HepG2 (cell line): ENCODE data around the gene CAVIN3. TPM values are rescaled to one million over a fixed set of nuclear protein-coding genes. Genes with fewer than 3 reads are reported as not detected.

Experiments
- ATAC-seq: fragments of 200-7000 bp; cut with Tn5 transposase; 3 replicates; pipeline ENCODE4 v1.9.1; 2020; ENCODE audit warnings: mild to moderate bottlenecking, moderate library complexity
- BruUV-seq: library from RNA; stranded (reverse); fragments of 400-500 nt; replicated peaks from 2 replicates; lab custom pipeline; 2021; lab: Mats Ljungman, UMichigan
- CTCF ChIA-PET: fragments of 300-600 bp; formaldehyde crosslinking; extraction: SDS; loops from one replicate; lab custom pipeline; 2021; ENCODE audit warnings: low total read pairs, inconsistent platforms, low intra/inter-chr PET ratio; lab: Yijun Ruan, JAX
- POLR2A ChIA-PET: fragments of 350-600 bp; sonication (Branson Sonifier 250); formaldehyde crosslinking; loops from one replicate; lab custom pipeline; 2020; ENCODE audit warnings: antibody characterized with exemption, inconsistent platforms; lab: Yijun Ruan, JAX
- DNase-seq: peaks from one replicate; pipeline ENCODE4 v3.0.0-alpha.2; 2015; ENCODE audit warnings: low spot score
- FAIRE-seq: peaks from 3 replicates; lab custom pipeline; 2011; peaks lifted over from hg19 to GRCh38; lab: Jason Lieb, UNC
- H2AFZ ChIP-seq: one replicate; pipeline ENCODE4 v1.6.1; 2011; ENCODE audit warnings: low read length, inconsistent platforms
- H3K27ac ChIP-seq: fragments of 300-600 bp; 3 replicates; pipeline ENCODE4 v1.8.0; 2011; ENCODE audit warnings: mixed run types, mild to moderate bottlenecking, mixed read lengths, low read length, inconsistent platforms; ENCODE audit not compliant: insufficient read depth; ENCODE audit errors: extremely low read length
- H3K27me3 ChIP-seq, 2 experiments: fragments of 200-600 bp in 1 of 2; 2 replicates in 1 of 2; 3 replicates in 1 of 2; pipeline versions ENCODE4 v1.6.0 to v1.8.0; 2011; ENCODE audit warnings: low read length in 2 of 2, mild to moderate bottlenecking in 2 of 2, moderate library complexity in 2 of 2, inconsistent platforms in 1 of 2; ENCODE audit not compliant: insufficient read depth in 2 of 2, control insufficient read depth in 1 of 2
- H3K36me3 ChIP-seq, 2 experiments: fragments of 200-600 bp in 1 of 2; replicated peaks in 1 of 2; 2 replicates in 1 of 2; 3 replicates in 1 of 2; pipeline versions ENCODE4 v1.5.1 to v1.8.0; 2011; ENCODE audit warnings: low read length in 2 of 2, inconsistent platforms in 1 of 2; ENCODE audit not compliant: insufficient read depth in 2 of 2, control insufficient read depth in 1 of 2
- H3K4me1 ChIP-seq: 2 replicates; pipeline ENCODE4 v1.5.1; 2012; ENCODE audit warnings: low read length, inconsistent platforms; ENCODE audit not compliant: insufficient read depth
- H3K4me2 ChIP-seq: 2 replicates; pipeline ENCODE4 v1.6.0; 2011; ENCODE audit warnings: low read depth, low read length, inconsistent platforms
- H3K4me3 ChIP-seq, 3 experiments: fragments of 200-600 bp in 1 of 3; sonication (generic), shearing (Covaris generic) in 1 of 3; replicated peaks in 1 of 3; 2 replicates each; pipeline ENCODE4 v1.5.1; 2011 to 2016; ENCODE audit warnings: low read length in 3 of 3, inconsistent platforms in 2 of 3, low read depth in 2 of 3, mild to moderate bottlenecking in 2 of 3, control low read depth in 1 of 3, mixed read lengths in 1 of 3; ENCODE audit not compliant: insufficient read depth in 1 of 3
- H3K79me2 ChIP-seq: one replicate; pipeline ENCODE4 v1.6.1; 2011; ENCODE audit warnings: low read length, inconsistent platforms; ENCODE audit not compliant: insufficient read depth
- H3K9ac ChIP-seq: 2 replicates; pipeline ENCODE4 v1.6.0; 2011; ENCODE audit warnings: mild to moderate bottlenecking, low read depth, low read length, inconsistent platforms; ENCODE audit not compliant: insufficient read depth
- H3K9me3 ChIP-seq: 2 replicates; pipeline ENCODE4 v1.5.1; 2012; ENCODE audit warnings: mild to moderate bottlenecking, low read length
- H4K20me1 ChIP-seq: 2 replicates; pipeline ENCODE4 v1.6.0; 2011; ENCODE audit warnings: inconsistent platforms, mild to moderate bottlenecking, low read length, moderate library complexity; ENCODE audit not compliant: insufficient read depth
- HOXA7 ChIP-seq: sonication (generic); formaldehyde crosslinking; IDR thresholded peaks from 2 replicates; pipeline ENCODE4 v1.8.1; 2022; ENCODE audit warnings: mild to moderate bottlenecking, missing genetic modification reagents, moderate library complexity
- IKZF4 ChIP-seq: sonication (generic); formaldehyde crosslinking; IDR thresholded peaks from 2 replicates; pipeline ENCODE4 v1.5.1; 2020; ENCODE audit warnings: borderline replicate concordance, mild to moderate bottlenecking, low read depth, missing genetic modification reagents; ENCODE audit errors: not compliant biosample characterization
- PPARG ChIP-seq: conservative IDR thresholded peaks from 2 replicates; pipeline ENCODE4 v1.6.1; 2016; ENCODE audit warnings: missing biosample characterization, missing genetic modification reagents
- RFXANK ChIP-seq: IDR thresholded peaks from 2 replicates; pipeline ENCODE4 v1.6.1; 2016
- TFDP1 ChIP-seq: IDR thresholded peaks from 2 replicates; pipeline ENCODE4 v1.6.1; 2016; ENCODE audit warnings: missing compliant biosample characterization, missing genetic modification reagents, borderline replicate concordance
- ZBTB40 ChIP-seq, 2 experiments: fragments of 450-650 bp in 1 of 2; sonication (generic) in 1 of 2; formaldehyde crosslinking in 1 of 2; IDR thresholded peaks; 2 replicates each; pipeline versions ENCODE4 v1.6.1 to v1.8.0; 2016 to 2022; ENCODE audit warnings: antibody characterized with exemption in 1 of 2, mild to moderate bottlenecking in 1 of 2, missing genetic modification reagents in 1 of 2
- ZNF24 ChIP-seq: fragments of 450-650 bp; IDR thresholded peaks from 2 replicates; pipeline ENCODE4 v1.6.1; 2017; ENCODE audit warnings: antibody characterized with exemption, mild to moderate bottlenecking
- ZNF605 ChIP-seq: sonication (generic); formaldehyde crosslinking; IDR thresholded peaks from 2 replicates; pipeline ENCODE4 v1.8.0; 2022; ENCODE audit warnings: mild to moderate bottlenecking, missing genetic modification reagents
- WGBS: methylation state at CpG from one replicate; pipeline ENCODE4 v1.1.6; 2017; ENCODE audit warnings: low lambda C conversion rate; 5-methylcytosine and 5-hydroxymethylcytosine counted together
- in situ Hi-C: cut with HindIII; loops from 2 replicates; pipeline ENCODE4 v1.10.0; 2017; ENCODE audit warnings: low pct_unique_long_range_greater_than_20kb; ENCODE audit not compliant: extremely low pct_ligation_motif_present
- intact Hi-C: fragments of 100-400 bp; cut with micrococcal nuclease; formaldehyde crosslinking; loops from one replicate; pipeline ENCODE4 v1.10.0; 2022; ENCODE audit not compliant: unreplicated experiment
- polyA plus RNA-seq, 8 experiments: library from polyadenylated mRNA; depleted of rRNA in 3 of 8; stranded (reverse) in 7 of 8; unstranded in 1 of 8; fragments of >200 nt; fragmentation: Illumina TruSeq in 4 of 8; extraction: Trizol in 4 of 8; gene quantifications; 2 replicates each; pipeline versions ENCODE4 v1.2.1 to v1.2.3, GENCODE V29; 2011 to 2016; ENCODE audit warnings: low read depth in 4 of 8, missing spikeins in 1 of 8, mixed read lengths in 1 of 8; ENCODE audit not compliant: insufficient read depth in 1 of 8
- total RNA-seq, 5 experiments: library from RNA; depleted of rRNA; stranded (reverse); fragments of >200 nt; fragmentation: Illumina TruSeq; extraction: Trizol; gene quantifications; 2 replicates each; pipeline ENCODE4 v1.2.3, GENCODE V29; 2016; ENCODE audit warnings: low read depth in 1 of 5

Gene CAVIN3
- total and polyA plus RNA-seq, 2 of the 13 experiments (the other 11 are each of a cell fraction or from before 2014, with no cell fraction given), result not detected

- intact Hi-C loops (no loop called here), in situ Hi-C loops (no loop called here)
- DNase-seq, result peak; percentile 64
- ATAC-seq, result peak; percentile 99
- H3K9me3 ChIP-seq, result no peaks in the 10 kb centered on the region
- 40% methylated on average over 6 of the region's 6 CpGs for WGBS
- peak; percentile 67 for FAIRE-seq
- no peak overlapping the region for H3K9ac ChIP-seq
- H3K4me3 ChIP-seq, result no peak overlapping the region
- no TSS peak for BruUV-seq
- H3K27me3 ChIP-seq, result peaks cover 0 to 9% of the 10 kb centered on the region in 2 experiments; a peak in 2 of 5 replicates
- POLR2A ChIA-PET, result interaction anchor here (1.1 kb wide), 1 partner anchor 256 kb away, joined by 3 read pairs; the partner anchor contains the start of gene TPP1
- H4K20me1 ChIP-seq, result no peaks in the 10 kb centered on the region
- no peak overlapping the region for H2AFZ ChIP-seq
- no peak overlapping the region for H3K27ac ChIP-seq
- no peak overlapping the region for H3K4me2 ChIP-seq
- peaks cover 12% of the 10 kb centered on the region for H3K4me1 ChIP-seq
- H3K79me2 ChIP-seq, result no peaks in the 10 kb centered on the region
- H3K36me3 ChIP-seq, result no peaks in the 10 kb centered on the region
- CTCF ChIA-PET, result interaction anchor here (0.5 to 2.2 kb wide), 5 partner anchors 10 to 112 kb away, joined by 3 to 13 read pairs (median 4); no protein-coding TSS in a partner anchor
- no peak for TF ChIP-seq PPARG (CRISPR knock-in tag)
- no peak for TF ChIP-seq IKZF4
- TF ChIP-seq ZNF24, result no peak
- TF ChIP-seq ZBTB40 (IDR thresholded peaks at IDR 0.05), result no peak
- no peak for TF ChIP-seq ZBTB40 (CRISPR knock-in tag; IDR thresholded peaks at IDR 0.05)
- TF ChIP-seq HOXA7, result no peak
- no peak for TF ChIP-seq ZNF605 (CRISPR knock-in tag)
- TF ChIP-seq RFXANK (CRISPR knock-in tag), result no peak
- no peak for TF ChIP-seq TFDP1
Measured at GRCh38 chr11:6362873-6363678, 42.8 kb upstream of the CAVIN3 start.
